Naive thymus-derived CD8-positive, alpha-beta T cell (primary cell): Measurements from ENCODE around the gene CLNK. TPM values are rescaled to one million over a fixed set of nuclear protein-coding genes. Genes with fewer than 3 reads are reported as not detected.

ENCODE experiments used
- ATAC-seq, 2 donors: fragments of 150-1000 bp; cut with Tn5 transposase in 1 of 2; sonication (Bioruptor Pico), chemical (Tn5 transposase) in 1 of 2; 1 replicate in 1 of 2; 2 replicates in 1 of 2; pipeline ENCODE4 v1.10.0; 2021; ENCODE audit warnings: mild to moderate bottlenecking in 2 of 2, moderate library complexity in 2 of 2
- POLR2A ChIA-PET: fragments of 350-600 bp; sonication (Branson Sonifier 250); formaldehyde crosslinking; loops from one replicate; lab custom pipeline; 2021; ENCODE audit warnings: antibody characterized with exemption; lab: Charles Lee
- DNase-seq, 10 donors: peaks; one replicate each; pipeline versions ENCODE4 v3.0.0 to v3.0.0-alpha.2; 2020 to 2022
- H3K27ac Mint-ChIP-seq, 10 donors: one replicate each; pipeline ENCODE4 v1.8.0; 2020 to 2022; ENCODE audit warnings: mild to moderate bottlenecking in 10 of 10, mixed read lengths in 10 of 10, moderate library complexity in 4 of 10, inconsistent platforms in 1 of 10
- H3K27me3 Mint-ChIP-seq, 5 donors: one replicate each; pipeline ENCODE4 v1.8.0; 2021 to 2022; ENCODE audit warnings: mixed read lengths in 5 of 5
- H3K36me3 Mint-ChIP-seq, 3 donors: one replicate each; pipeline ENCODE4 v1.8.0; 2020 to 2022; ENCODE audit warnings: mixed read lengths in 3 of 3, mild to moderate bottlenecking in 2 of 3, inconsistent platforms in 1 of 3
- H3K4me1 Mint-ChIP-seq, 4 donors: one replicate each; pipeline ENCODE4 v1.8.0; 2021 to 2022; ENCODE audit warnings: mixed read lengths in 4 of 4
- H3K4me3 Mint-ChIP-seq, 10 donors: one replicate each; pipeline ENCODE4 v1.8.0; 2020 to 2022; ENCODE audit warnings: mild to moderate bottlenecking in 10 of 10, mixed read lengths in 10 of 10, moderate library complexity in 6 of 10, inconsistent platforms in 1 of 10
- H3K9me3 Mint-ChIP-seq, 9 donors: one replicate each; pipeline ENCODE4 v1.8.0; 2020 to 2022; ENCODE audit warnings: mixed read lengths in 9 of 9, mild to moderate bottlenecking in 3 of 9, inconsistent platforms in 1 of 9, moderate library complexity in 1 of 9
- polyA plus RNA-seq, 3 donors: library from polyadenylated mRNA; unstranded; fragments of 300-500 nt; fragmentation: Illumina TruSeq; gene quantifications; one replicate each; pipeline ENCODE4 v1.2.3, GENCODE V29; 2021
- total RNA-seq, 8 experiments: library from RNA in 2 of 8; stranded (reverse) in 2 of 8; gene quantifications; one replicate each; pipeline ENCODE4 v1.2.3 and lab custom pipeline; 2021 to 2026

Gene CLNK
- total and polyA plus RNA-seq, 5 experiments from 2014 or later, result not detected

- no peak overlapping the region for H3K27ac Mint-ChIP-seq
- DNase-seq (peak in 1 of 10 donors; percentile 4), ATAC-seq (no peak)
- POLR2A ChIA-PET, result no interaction called here
- H3K4me1 Mint-ChIP-seq, result peaks cover 0 to 2% (median 0%) of the 10 kb centered on the region in 4 donors
- H3K4me3 Mint-ChIP-seq, result no peak overlapping the region
- H3K9me3 Mint-ChIP-seq, result peaks cover 0 to 9% (median 0%) of the 10 kb centered on the region in 9 donors
- H3K27me3 Mint-ChIP-seq, result no peaks in the 10 kb centered on the region
- peaks cover 0 to 3% (median 0%) of the 10 kb centered on the region in 3 donors for H3K36me3 Mint-ChIP-seq
These were observed 11.7 kb upstream of the CLNK start for GRCh38 chr4:10696253-10696652.

GRCh38 chr4:10694828-10695209, 10.3 kb upstream of the CLNK start:
- Mint-ChIP-seq H3K27me3 (no peaks in the 10 kb centered on the region), H3K9me3 (peaks cover 0 to 9% (median 0%) of the 10 kb centered on the region in 9 donors), H3K4me1 (peaks cover 0 to 6% (median 1%) of the 10 kb centered on the region in 4 donors), H3K27ac (peak overlapping the region in 1 of 10 donors; percentile 21), H3K36me3 (peaks cover 0 to 3% (median 0%) of the 10 kb centered on the region in 3 donors), H3K4me3 (no peak overlapping the region)
- no peak for DNase-seq
- POLR2A ChIA-PET, result no interaction called here
- no peak for ATAC-seq

DNA sequence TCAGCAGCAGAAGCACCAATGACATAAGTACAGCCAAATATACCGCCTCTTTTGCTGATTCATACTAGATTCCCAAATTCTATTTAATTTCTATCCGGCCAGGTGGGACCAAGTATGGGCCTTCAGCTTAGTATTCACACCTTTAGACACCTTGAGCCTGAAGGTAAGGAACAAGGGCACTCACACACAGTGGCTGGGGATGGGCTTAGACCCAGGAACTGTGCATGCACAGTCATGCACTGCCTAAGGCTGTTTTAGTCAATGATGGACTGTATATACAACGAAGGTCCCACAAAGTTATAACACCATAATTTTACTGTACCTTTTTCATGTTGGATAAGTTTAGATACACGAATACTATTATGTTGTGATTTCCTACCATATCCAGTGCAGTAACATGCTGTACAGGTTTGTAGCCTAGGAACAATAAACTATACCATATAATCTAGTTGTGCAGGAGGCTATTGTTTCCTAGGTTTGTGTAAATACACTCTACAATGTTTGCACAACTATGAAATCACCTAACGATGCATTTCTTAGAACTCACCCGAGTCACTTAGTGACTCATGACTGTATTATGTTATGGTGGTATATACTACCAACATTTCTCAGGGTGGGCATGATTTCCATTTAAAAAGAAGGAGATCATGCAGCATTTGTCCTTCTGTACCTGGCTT, 9.7 kb upstream of the CLNK start:
- Mint-ChIP-seq H3K27ac (peak overlapping the region in 2 of 10 donors; percentile 21 to 53), H3K4me1 (peaks cover 0 to 9% (median 1%) of the 10 kb centered on the region in 4 donors), H3K4me3 (no peak overlapping the region), H3K36me3 (peaks cover 0 to 3% (median 0%) of the 10 kb centered on the region in 3 donors), H3K9me3 (peaks cover 0 to 9% (median 0%) of the 10 kb centered on the region in 9 donors), H3K27me3 (no peaks in the 10 kb centered on the region)
- POLR2A ChIA-PET, result no interaction called here
- DNase-seq, result no peak
- ATAC-seq, result no peak

GRCh38 chr4:10691651-10692050, 7.1 kb upstream of the CLNK start:
- no peaks in the 10 kb centered on the region for H3K36me3 Mint-ChIP-seq
- peaks cover 0 to 4% (median 0%) of the 10 kb centered on the region in 9 donors for H3K9me3 Mint-ChIP-seq
- H3K4me1 Mint-ChIP-seq, result peaks cover 2 to 27% (median 5%) of the 10 kb centered on the region in 4 donors
- POLR2A ChIA-PET, result no interaction called here
- H3K27ac Mint-ChIP-seq, result no peak overlapping the region
- no peaks in the 10 kb centered on the region for H3K27me3 Mint-ChIP-seq
- no peak for DNase-seq
- no peak overlapping the region for H3K4me3 Mint-ChIP-seq
- ATAC-seq, result no peak

DNA sequence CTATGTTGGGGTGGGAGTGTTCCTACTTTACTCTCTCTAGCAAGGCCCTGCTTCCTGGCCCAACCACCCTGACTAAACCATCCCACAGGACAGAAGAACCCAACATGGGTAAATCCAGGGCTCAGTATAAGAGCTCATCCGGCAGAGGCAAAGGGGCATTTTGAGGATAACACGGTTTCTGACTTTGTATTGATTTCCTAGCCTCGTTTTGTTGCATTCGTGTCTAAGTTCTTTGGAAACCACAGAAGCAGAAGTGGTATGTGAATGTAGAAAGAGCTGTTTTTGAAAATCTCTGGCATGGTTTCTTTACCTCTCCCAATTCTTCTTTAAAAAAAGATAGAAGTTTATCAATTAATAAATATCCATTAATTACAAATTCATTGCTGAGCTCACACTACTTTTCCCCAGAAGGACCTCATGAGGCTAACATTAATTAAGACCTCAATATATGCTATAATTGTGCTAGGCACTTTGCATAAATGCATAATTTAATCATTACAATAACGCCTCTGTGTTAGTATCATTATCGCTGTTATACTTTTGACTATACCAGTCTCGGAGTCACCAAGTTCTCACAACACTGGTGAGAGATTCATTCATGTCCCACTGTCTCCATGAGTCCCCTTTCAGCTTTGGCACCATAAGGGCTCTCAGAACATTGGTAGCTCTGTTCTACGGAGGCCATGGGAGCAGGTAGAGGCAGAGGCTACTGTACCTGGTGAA, 5.8 kb upstream of the CLNK start:
- Mint-ChIP-seq H3K4me1 (peaks cover 2 to 30% (median 5%) of the 10 kb centered on the region in 4 donors), H3K4me3 (no peak overlapping the region), H3K27me3 (no peaks in the 10 kb centered on the region), H3K9me3 (peaks cover 0 to 4% (median 0%) of the 10 kb centered on the region in 9 donors), H3K27ac (peak overlapping the region in 1 of 10 donors; percentile 22), H3K36me3 (no peaks in the 10 kb centered on the region)
- DNase-seq (no peak), ATAC-seq (no peak)
- POLR2A ChIA-PET, result no interaction called here

DNA sequence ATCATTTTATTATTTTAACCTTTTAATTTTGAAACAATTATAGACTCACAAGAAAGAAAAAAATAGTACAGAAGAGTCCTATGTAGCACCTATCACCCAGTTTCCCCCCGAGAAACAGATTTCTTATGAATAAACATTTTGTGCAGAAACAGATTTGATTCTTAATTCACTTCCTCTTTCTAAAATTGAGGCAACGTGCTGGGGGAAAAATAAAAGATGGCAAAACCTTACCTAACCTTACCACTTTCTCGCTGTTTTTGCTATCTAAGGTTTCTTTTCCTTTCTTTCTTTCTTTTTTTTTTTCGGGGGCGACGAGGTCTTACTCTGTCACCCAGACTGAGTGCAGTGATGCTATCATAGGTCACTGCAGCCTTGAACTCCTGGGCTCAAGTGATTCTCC, 4.3 kb upstream of the CLNK start:
- Mint-ChIP-seq H3K9me3 (peaks cover 0 to 4% (median 0%) of the 10 kb centered on the region in 9 donors), H3K27me3 (no peaks in the 10 kb centered on the region), H3K4me1 (peaks cover 2 to 41% (median 5%) of the 10 kb centered on the region in 4 donors), H3K4me3 (no peak overlapping the region), H3K36me3 (no peaks in the 10 kb centered on the region), H3K27ac (peak overlapping the region in 1 of 10 donors; percentile 34)
- POLR2A ChIA-PET, result no interaction called here
- ATAC-seq, result no peak
- no peak for DNase-seq

GRCh38 chr4:10688022-10688421, 3.5 kb upstream of the CLNK start:
- POLR2A ChIA-PET, result no interaction called here
- no peak for ATAC-seq
- H3K36me3 Mint-ChIP-seq, result no peaks in the 10 kb centered on the region

GRCh38 chr4:10687526-10687925, 3.0 kb upstream of the CLNK start:
- ATAC-seq (no peak), DNase-seq (no peak)
- Mint-ChIP-seq H3K4me1 (peaks cover 2 to 48% (median 5%) of the 10 kb centered on the region in 4 donors), H3K36me3 (no peaks in the 10 kb centered on the region), H3K27ac (no peak overlapping the region), H3K9me3 (no peaks in the 10 kb centered on the region), H3K4me3 (no peak overlapping the region), H3K27me3 (no peaks in the 10 kb centered on the region)
- POLR2A ChIA-PET, result no interaction called here

More at GRCh38 chr4:10688022-10688421, 3.5 kb upstream of the CLNK start:
- peaks cover 2 to 47% (median 5%) of the 10 kb centered on the region in 4 donors for H3K4me1 Mint-ChIP-seq
- no peak for DNase-seq
- H3K27me3 Mint-ChIP-seq, result no peaks in the 10 kb centered on the region
- peak overlapping the region in 1 of 10 donors; percentile 15 for H3K4me3 Mint-ChIP-seq
- peaks cover 0 to 2% (median 0%) of the 10 kb centered on the region in 9 donors for H3K9me3 Mint-ChIP-seq
- peak overlapping the region in 1 of 10 donors; percentile 37 for H3K27ac Mint-ChIP-seq

DNA sequence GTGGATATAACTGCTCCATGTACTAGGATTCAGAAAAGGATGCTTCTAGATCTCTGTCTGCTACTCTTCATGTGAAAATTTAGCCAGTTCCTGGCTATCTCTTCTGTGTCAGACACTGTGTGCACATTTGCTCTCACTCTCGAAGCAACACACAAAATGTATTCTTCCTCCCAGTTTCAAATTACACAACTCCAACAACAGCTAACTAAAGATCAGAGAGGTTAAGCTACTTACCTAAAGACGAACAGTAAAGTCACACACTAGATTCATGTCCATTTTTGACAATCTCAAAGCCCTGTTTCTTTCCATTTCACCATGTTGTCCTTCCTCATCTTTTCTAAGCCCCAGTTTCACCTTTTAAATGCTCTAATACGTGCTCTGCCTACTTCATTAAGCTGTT, 2.2 kb downstream of the CLNK start:
- no peak overlapping the region for H3K4me3 Mint-ChIP-seq

DNA sequence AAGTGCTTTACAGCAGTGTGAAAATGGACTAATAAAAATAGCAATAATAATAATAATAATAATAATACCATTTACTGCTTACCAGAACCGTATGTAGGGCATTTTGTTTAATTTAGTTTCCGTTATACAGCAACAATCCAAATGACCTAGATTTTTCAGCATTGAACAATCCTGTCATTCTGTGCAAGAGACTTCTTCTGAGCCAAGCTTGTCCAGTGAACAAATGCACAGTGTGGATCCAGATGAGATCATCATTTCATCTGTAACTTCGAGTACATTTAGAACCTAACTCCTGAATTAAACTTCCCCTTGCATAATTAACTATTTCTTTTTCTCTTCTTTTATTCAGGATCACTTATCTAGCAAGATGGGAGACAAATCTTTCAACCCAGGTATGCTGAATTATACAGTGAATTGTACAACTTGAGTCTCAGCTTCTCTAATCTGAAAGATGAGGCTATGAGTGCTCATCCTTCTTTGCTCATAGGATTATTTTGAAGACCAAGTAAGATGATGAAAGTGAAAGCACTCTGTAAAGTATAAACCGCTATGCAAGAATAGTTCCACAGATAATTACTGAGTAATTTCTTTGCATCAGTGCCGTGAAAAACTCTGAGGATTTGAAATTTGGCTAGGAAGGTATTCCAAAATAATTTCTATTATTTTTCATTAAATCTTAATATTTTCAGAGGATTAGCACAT, 6.6 kb downstream of the CLNK start:
- no peaks in the 10 kb centered on the region for H3K27me3 Mint-ChIP-seq
- peaks cover 0 to 4% (median 0%) of the 10 kb centered on the region in 3 donors for H3K36me3 Mint-ChIP-seq
- H3K4me1 Mint-ChIP-seq, result peaks cover 2 to 17% (median 10%) of the 10 kb centered on the region in 4 donors
- peak overlapping the region in 1 of 10 donors; percentile 71 for H3K27ac Mint-ChIP-seq
- H3K9me3 Mint-ChIP-seq, result peaks cover 0 to 9% (median 0%) of the 10 kb centered on the region in 9 donors
- POLR2A ChIA-PET, result no interaction called here
- ATAC-seq (no peak), DNase-seq (no peak)
- H3K4me3 Mint-ChIP-seq, result peak overlapping the region in 1 of 10 donors; percentile 50

More for the DNA sequence above, 2.2 kb downstream of the CLNK start:
- POLR2A ChIA-PET, result no interaction called here
- ATAC-seq, result no peak
- Mint-ChIP-seq H3K27ac (no peak overlapping the region), H3K36me3 (no peaks in the 10 kb centered on the region), H3K27me3 (no peaks in the 10 kb centered on the region), H3K4me1 (peaks cover 0 to 28% (median 2%) of the 10 kb centered on the region in 4 donors), H3K9me3 (peaks cover 0 to 6% (median 0%) of the 10 kb centered on the region in 9 donors)
- no peak for DNase-seq

GRCh38 chr4:10673817-10674369, 10.7 kb downstream of the CLNK start:
- ATAC-seq, result no peak
- Mint-ChIP-seq H3K4me1 (peaks cover 8 to 39% (median 32%) of the 10 kb centered on the region in 4 donors), H3K27ac (no peak overlapping the region)

GRCh38 chr4:10672379-10672778, 12.2 kb downstream of the CLNK start:
- H3K36me3 Mint-ChIP-seq, result peaks cover 0 to 4% (median 0%) of the 10 kb centered on the region in 3 donors
- peak overlapping the region in 5 of 10 donors; percentile 0 to 64 (median 27) for H3K4me3 Mint-ChIP-seq
- ATAC-seq (no peak), DNase-seq (no peak)
- POLR2A ChIA-PET, result interaction anchor here (1.1 kb wide), 1 partner anchor 31 kb away, joined by 3 read pairs; no protein-coding TSS in a partner anchor
- peaks cover 0 to 5% (median 0%) of the 10 kb centered on the region in 9 donors for H3K9me3 Mint-ChIP-seq
- peak overlapping the region; percentile 63 to 96 (median 90) for H3K27ac Mint-ChIP-seq
- H3K27me3 Mint-ChIP-seq, result no peaks in the 10 kb centered on the region
- H3K4me1 Mint-ChIP-seq, result peaks cover 8 to 39% (median 31%) of the 10 kb centered on the region in 4 donors

More at GRCh38 chr4:10673817-10674369, 10.7 kb downstream of the CLNK start:
- Mint-ChIP-seq H3K27me3 (no peaks in the 10 kb centered on the region), H3K9me3 (peaks cover 0 to 9% (median 0%) of the 10 kb centered on the region in 9 donors), H3K36me3 (peaks cover 0 to 4% (median 0%) of the 10 kb centered on the region in 3 donors), H3K4me3 (no peak overlapping the region)
- no peak for DNase-seq
- POLR2A ChIA-PET, result no interaction called here
